AG04450 (cell line): ENCODE results near the gene FLNC. TPM values are rescaled to one million over a fixed set of nuclear protein-coding genes. Genes with fewer than 3 reads are reported as not detected.

ENCODE experiments used
- CTCF ChIA-PET: fragments of 300-600, 350-600 bp; formaldehyde crosslinking; extraction: SDS; loops from one replicate; lab custom pipeline; 2022; ENCODE audit warnings: antibody characterized with exemption, inconsistent platforms; lab: Charles Lee
- POLR2A ChIA-PET: fragments of 350-600 bp; formaldehyde crosslinking; extraction: SDS; loops from one replicate; lab custom pipeline; 2021; ENCODE audit warnings: antibody characterized with exemption, inconsistent platforms; lab: Yijun Ruan, JAX
- DNase-seq: peaks from one replicate; pipeline ENCODE4 v3.0.0-alpha.2; 2011; ENCODE audit warnings: low read depth, low spot score
- H3K27ac ChIP-seq: one replicate; pipeline ENCODE4 v1.5.1; 2012; ENCODE audit warnings: low read depth, low read length, control low read depth
- H3K27me3 ChIP-seq: one replicate; pipeline ENCODE4 v1.6.0; 2012; ENCODE audit warnings: low read length; ENCODE audit not compliant: control insufficient read depth, insufficient read depth
- H3K4me3 ChIP-seq: 2 replicates; pipeline ENCODE4 v1.5.1; 2011; ENCODE audit warnings: mild to moderate bottlenecking, low read depth, low read length, control low read depth
- H3K9me3 ChIP-seq: 2 replicates; pipeline ENCODE4 v1.5.1; 2012; ENCODE audit warnings: low read length; ENCODE audit not compliant: control insufficient read depth, insufficient read depth
- polyA plus RNA-seq: library from polyadenylated mRNA; depleted of rRNA; stranded (reverse); fragments of >200 nt; gene quantifications from 2 replicates; pipeline ENCODE4 v1.2.3, GENCODE V29; 2011
- TF ChIP-seq, protein P1 (sequence below): IDR thresholded peaks from 2 replicates; pipeline ENCODE4 v1.5.1; 2011; ENCODE audit warnings: low read depth, low read length, control low read depth, inconsistent platforms

Gene FLNC
- polyA plus RNA-seq, 1 experiment, result 25.8 TPM

DNA sequence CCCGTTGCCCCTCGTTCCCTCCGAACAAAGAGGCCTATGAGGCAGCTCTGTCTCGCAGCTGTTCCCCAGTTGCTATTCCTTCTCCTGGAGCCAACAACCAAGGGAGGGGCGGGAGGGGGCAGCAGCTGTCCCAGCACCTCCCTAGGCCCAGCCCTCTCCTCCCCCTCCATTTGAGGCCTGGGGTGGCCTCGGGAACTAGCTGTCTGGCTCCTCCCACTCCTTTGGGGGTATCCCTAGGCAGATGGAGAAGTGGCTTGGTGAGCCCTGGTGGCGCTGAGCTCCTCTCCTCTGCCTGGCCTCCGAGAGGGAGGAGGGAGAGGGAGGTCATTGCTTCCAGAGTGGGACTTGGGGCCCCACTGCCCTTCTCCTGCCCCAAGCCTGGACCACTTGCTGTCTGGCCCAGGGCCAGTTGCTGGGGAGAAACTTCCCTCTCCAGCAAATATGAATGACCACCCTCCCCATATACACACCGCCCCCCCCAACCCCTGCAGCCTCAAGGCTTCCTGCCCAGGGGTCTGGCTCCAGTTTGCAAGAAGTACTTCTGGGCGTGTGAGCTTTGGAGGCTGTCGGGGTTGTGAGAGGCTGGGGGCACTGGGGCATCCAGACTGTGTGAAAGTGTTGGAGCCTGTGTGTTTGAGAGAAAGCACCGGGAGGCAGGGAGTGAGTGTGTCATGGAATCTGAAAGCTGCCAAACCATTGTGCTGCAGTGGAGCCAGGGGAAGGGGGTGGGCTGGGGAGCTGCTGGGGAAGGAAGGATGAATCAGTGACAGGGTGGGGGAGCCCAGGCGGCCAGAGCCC, 3.1 kb downstream of the FLNC start:
- H3K27me3 ChIP-seq, result no peaks in the 10 kb centered on the region
- POLR2A ChIA-PET, result interaction anchor here (0.5 to 3.0 kb wide), 10 partner anchors 9 to 442 kb away, joined by 3 to 17 read pairs (median 4); partner anchors contain the start of genes ATP6V1F and CALU
- DNase-seq, result no peak
- H3K27ac ChIP-seq, result peak overlapping the region; percentile 90
- no peaks in the 10 kb centered on the region; the same call in 1 of the 2 replicates for H3K9me3 ChIP-seq
- CTCF ChIA-PET, result interaction anchor here (2.5 kb wide), 1 partner anchor 9 kb away, joined by 14 read pairs; no protein-coding TSS in a partner anchor
- H3K4me3 ChIP-seq, result peak overlapping the region; percentile 93
- TF ChIP-seq, protein P1, sequence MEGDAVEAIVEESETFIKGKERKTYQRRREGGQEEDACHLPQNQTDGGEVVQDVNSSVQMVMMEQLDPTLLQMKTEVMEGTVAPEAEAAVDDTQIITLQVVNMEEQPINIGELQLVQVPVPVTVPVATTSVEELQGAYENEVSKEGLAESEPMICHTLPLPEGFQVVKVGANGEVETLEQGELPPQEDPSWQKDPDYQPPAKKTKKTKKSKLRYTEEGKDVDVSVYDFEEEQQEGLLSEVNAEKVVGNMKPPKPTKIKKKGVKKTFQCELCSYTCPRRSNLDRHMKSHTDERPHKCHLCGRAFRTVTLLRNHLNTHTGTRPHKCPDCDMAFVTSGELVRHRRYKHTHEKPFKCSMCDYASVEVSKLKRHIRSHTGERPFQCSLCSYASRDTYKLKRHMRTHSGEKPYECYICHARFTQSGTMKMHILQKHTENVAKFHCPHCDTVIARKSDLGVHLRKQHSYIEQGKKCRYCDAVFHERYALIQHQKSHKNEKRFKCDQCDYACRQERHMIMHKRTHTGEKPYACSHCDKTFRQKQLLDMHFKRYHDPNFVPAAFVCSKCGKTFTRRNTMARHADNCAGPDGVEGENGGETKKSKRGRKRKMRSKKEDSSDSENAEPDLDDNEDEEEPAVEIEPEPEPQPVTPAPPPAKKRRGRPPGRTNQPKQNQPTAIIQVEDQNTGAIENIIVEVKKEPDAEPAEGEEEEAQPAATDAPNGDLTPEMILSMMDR, result no peak

DNA sequence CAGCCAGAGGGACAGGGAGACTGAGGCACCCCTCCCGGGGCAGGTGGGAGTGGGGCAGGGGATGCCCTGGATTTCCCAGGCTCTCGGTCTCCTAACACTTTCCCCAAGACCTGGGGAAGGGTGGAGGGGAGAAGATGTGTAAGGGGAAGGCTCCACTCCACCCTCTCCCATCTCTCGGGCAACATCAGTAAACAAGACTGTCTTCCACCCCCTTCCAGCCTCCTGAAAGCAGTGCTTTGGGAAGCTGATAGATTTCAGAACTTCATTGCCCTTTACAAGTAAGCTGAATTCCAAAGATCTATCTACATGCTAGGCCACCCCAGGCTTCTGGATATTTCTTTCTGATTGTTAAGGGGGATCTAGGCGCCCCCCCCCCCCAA, 3.7 kb downstream of the FLNC start:
- TF ChIP-seq, protein P1, result no peak
- Histone ChIP-seq H3K4me3 (peak overlapping the region; percentile 93), H3K9me3 (no peaks in the 10 kb centered on the region; the same call in 1 of the 2 replicates), H3K27ac (peak overlapping the region; percentile 65), H3K27me3 (no peaks in the 10 kb centered on the region)
- no peak for DNase-seq
- CTCF ChIA-PET, result no interaction called here
- POLR2A ChIA-PET, result interaction anchor here (0.6 to 2.5 kb wide), 5 partner anchors 22 to 442 kb away, joined by 3 to 17 read pairs (median 4); partner anchors contain the start of gene CALU

DNA sequence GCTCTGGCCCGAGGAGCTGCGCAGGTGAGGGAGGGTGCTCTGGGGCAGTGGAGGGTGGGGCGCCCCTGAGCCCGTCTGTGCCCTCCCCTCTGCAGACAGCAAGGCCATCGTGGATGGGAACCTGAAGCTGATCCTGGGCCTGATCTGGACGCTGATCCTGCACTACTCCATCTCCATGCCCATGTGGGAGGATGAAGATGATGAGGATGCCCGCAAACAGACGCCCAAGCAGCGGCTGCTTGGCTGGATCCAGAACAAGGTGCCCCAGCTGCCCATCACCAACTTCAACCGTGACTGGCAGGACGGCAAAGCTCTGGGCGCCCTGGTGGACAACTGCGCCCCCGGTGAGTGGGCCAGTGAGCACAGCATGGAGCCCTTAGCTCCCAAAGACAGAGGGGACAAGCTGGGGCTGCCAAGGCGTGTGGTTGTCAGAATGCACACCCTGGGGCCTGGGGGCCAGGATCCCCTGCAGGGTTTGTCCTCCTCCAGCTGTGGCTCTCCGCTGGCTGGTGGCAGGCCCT, 5.1 kb downstream of the FLNC start:
- TF ChIP-seq, protein P1, result no peak
- no peaks in the 10 kb centered on the region for H3K27me3 ChIP-seq
- POLR2A ChIA-PET, result interaction anchor here (1.6 kb wide), 1 partner anchor 7 kb away, joined by 7 read pairs; no protein-coding TSS in a partner anchor
- H3K27ac ChIP-seq, result no peak overlapping the region
- CTCF ChIA-PET, result interaction anchor here (2.1 kb wide), 1 partner anchor 48 kb away, joined by 8 read pairs; no protein-coding TSS in a partner anchor
- no peak overlapping the region for H3K4me3 ChIP-seq
- no peak for DNase-seq
- H3K9me3 ChIP-seq, result no peaks in the 10 kb centered on the region; the same call in 1 of the 2 replicates

DNA sequence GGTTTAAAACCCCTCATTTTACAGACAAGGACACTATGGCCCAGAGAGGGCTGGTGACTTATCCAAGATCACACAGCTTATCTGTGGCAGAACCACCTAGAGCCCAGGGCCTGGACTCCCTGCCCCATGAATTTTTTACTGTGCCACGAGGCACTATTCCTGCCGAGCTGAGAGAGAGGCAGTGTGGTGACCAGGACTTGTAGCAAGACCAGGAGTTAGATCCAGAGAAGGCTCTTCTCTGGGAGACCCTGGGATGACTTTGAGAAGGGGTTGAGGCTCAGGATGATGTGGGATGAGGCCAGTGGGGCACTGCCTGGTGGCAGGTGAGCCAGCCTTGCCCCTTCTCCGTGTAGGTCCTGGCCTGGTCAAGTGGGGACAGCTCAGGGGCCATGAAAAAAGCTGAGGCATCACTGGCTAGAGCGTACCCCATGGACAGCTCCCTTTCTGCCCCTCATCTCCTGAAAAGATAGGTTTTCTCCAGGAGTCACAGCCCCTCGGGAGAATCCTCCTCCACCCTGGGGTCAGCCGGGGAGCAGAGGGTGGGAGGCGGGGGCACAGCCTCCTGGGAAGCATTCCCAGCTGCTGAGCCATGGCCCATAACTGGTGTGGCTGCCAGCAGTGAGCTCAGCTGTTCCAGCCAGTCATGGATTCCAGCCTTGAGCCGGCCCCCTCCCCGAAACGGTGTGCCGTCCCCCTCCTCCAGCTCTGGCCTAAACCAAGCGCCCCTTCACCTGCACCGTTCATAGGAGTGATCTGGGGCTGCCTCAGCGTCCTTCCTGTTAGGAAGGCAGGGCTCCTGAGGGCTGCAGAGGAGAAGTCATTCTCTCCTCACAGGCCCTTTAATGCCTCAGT, 5.8 kb downstream of the FLNC start:
- DNase-seq, result no peak
- POLR2A ChIA-PET, result interaction anchor here (1.6 kb wide), 1 partner anchor 8 kb away, joined by 7 read pairs; no protein-coding TSS in a partner anchor
- Histone ChIP-seq H3K27ac (peak overlapping the region; percentile 65), H3K4me3 (no peak overlapping the region), H3K9me3 (no peaks in the 10 kb centered on the region; the same call in 1 of the 2 replicates), H3K27me3 (no peaks in the 10 kb centered on the region)
- TF ChIP-seq, protein P1, result no peak
- CTCF ChIA-PET, result interaction anchor here (2.1 kb wide), 1 partner anchor 47 kb away, joined by 8 read pairs; no protein-coding TSS in a partner anchor
